Effector memory CD8-positive, alpha-beta T cell (primary cell): ENCODE results near the gene ADAMTS17.
"Not testable (repeated sequence)": the region's sequence is repeated elsewhere in the genome, so short reads cannot be mapped to it uniquely, and the experiment has no call there.

Source experiments
- ATAC-seq: fragments of 150-1000 bp; cut with Tn5 transposase; replicated peaks from 2 replicates; pipeline ENCODE4 v1.10.0; 2021; ENCODE audit warnings: mild to moderate bottlenecking, moderate library complexity
- DNase-seq, 3 experiments: peaks; one replicate each; pipeline ENCODE4 v3.0.0; 2021
- H3K27ac Mint-ChIP-seq, 2 donors: one replicate each; pipeline ENCODE4 v1.8.0; 2022; ENCODE audit warnings: mild to moderate bottlenecking in 2 of 2, mixed read lengths in 2 of 2, moderate library complexity in 2 of 2
- H3K27me3 Mint-ChIP-seq, 2 donors: one replicate each; pipeline ENCODE4 v1.8.0; 2022; ENCODE audit warnings: mixed read lengths in 2 of 2
- H3K36me3 Mint-ChIP-seq: one replicate; pipeline ENCODE4 v1.8.0; 2022; ENCODE audit warnings: mild to moderate bottlenecking, moderate library complexity, mixed read lengths; ENCODE audit not compliant: insufficient read depth
- H3K4me1 Mint-ChIP-seq, 2 donors: one replicate each; pipeline ENCODE4 v1.8.0; 2022; ENCODE audit warnings: low read depth in 2 of 2, mixed read lengths in 2 of 2
- H3K4me3 Mint-ChIP-seq, 2 donors: one replicate each; pipeline ENCODE4 v1.8.0; 2022; ENCODE audit warnings: mild to moderate bottlenecking in 2 of 2, mixed read lengths in 2 of 2, moderate library complexity in 2 of 2
- H3K9me3 Mint-ChIP-seq, 2 donors: one replicate each; pipeline ENCODE4 v1.8.0; 2022; ENCODE audit warnings: mixed read lengths in 2 of 2

Gene ADAMTS17

GRCh38 chr15:99986297-99987118 is 355.3 kb downstream of the ADAMTS17 start:
- no peaks in the 10 kb centered on the region for H3K36me3 Mint-ChIP-seq
- DNase-seq (no peak), ATAC-seq (no peak)
- peaks cover 2 to 7% of the 10 kb centered on the region in 2 donors for H3K9me3 Mint-ChIP-seq
- no peaks in the 10 kb centered on the region for H3K4me1 Mint-ChIP-seq
- peaks cover 0 to 34% of the 10 kb centered on the region in 2 donors for H3K27me3 Mint-ChIP-seq
- no peak overlapping the region for H3K27ac Mint-ChIP-seq
- no peak overlapping the region for H3K4me3 Mint-ChIP-seq

GRCh38 chr15:99985878-99986277 is 355.9 kb downstream of the ADAMTS17 start:
- H3K27me3 Mint-ChIP-seq = peaks cover 0 to 37% of the 10 kb centered on the region in 2 donors
- no peak overlapping the region for H3K4me3 Mint-ChIP-seq
- H3K4me1 Mint-ChIP-seq = no peaks in the 10 kb centered on the region
- no peak overlapping the region for H3K27ac Mint-ChIP-seq
- ATAC-seq (no peak), DNase-seq (no peak)
- H3K36me3 Mint-ChIP-seq = no peaks in the 10 kb centered on the region
- H3K9me3 Mint-ChIP-seq = peaks cover 2 to 7% of the 10 kb centered on the region in 2 donors

GRCh38 chr15:99984491-99985243 is 357.1 kb downstream of the ADAMTS17 start:
- ATAC-seq (no peak), DNase-seq (no peak)
- Mint-ChIP-seq H3K27ac (no peak overlapping the region), H3K36me3 (no peaks in the 10 kb centered on the region), H3K4me3 (no peak overlapping the region), H3K27me3 (peaks cover 0 to 44% of the 10 kb centered on the region in 2 donors), H3K4me1 (no peaks in the 10 kb centered on the region), H3K9me3 (peaks cover 2 to 7% of the 10 kb centered on the region in 2 donors)

- Mint-ChIP-seq H3K36me3 (no peaks in the 10 kb centered on the region), H3K4me1 (no peaks in the 10 kb centered on the region), H3K4me3 (no peak overlapping the region), H3K27me3 (peaks cover 0 to 44% of the 10 kb centered on the region in 2 donors), H3K27ac (no peak overlapping the region), H3K9me3 (peaks cover 2 to 7% of the 10 kb centered on the region in 2 donors)
- DNase-seq (no peak), ATAC-seq (no peak)
Observed at GRCh38 chr15:99983886-99984286, 357.9 kb downstream of the ADAMTS17 start.

- Mint-ChIP-seq H3K4me3 (no peak overlapping the region), H3K36me3 (no peaks in the 10 kb centered on the region), H3K4me1 (no peaks in the 10 kb centered on the region), H3K9me3 (peaks cover 2 to 4% of the 10 kb centered on the region in 2 donors), H3K27me3 (peaks cover 0 to 44% of the 10 kb centered on the region in 2 donors), H3K27ac (no peak overlapping the region)
- no peak for DNase-seq
- no peak for ATAC-seq
Observed at GRCh38 chr15:99983171-99983885, 358.4 kb downstream of the ADAMTS17 start.

GRCh38 chr15:99982662-99983061 is 359.1 kb downstream of the ADAMTS17 start:
- ATAC-seq (no peak), DNase-seq (no peak)
- Mint-ChIP-seq H3K9me3 (no peaks in the 10 kb centered on the region), H3K27ac (no peak overlapping the region), H3K4me3 (no peak overlapping the region), H3K36me3 (no peaks in the 10 kb centered on the region), H3K4me1 (no peaks in the 10 kb centered on the region), H3K27me3 (peaks cover 0 to 44% of the 10 kb centered on the region in 2 donors)

GRCh38 chr15:99981839-99982658 is 359.7 kb downstream of the ADAMTS17 start:
- no peak for ATAC-seq
- Mint-ChIP-seq H3K27ac (no peak overlapping the region), H3K4me1 (no peaks in the 10 kb centered on the region), H3K36me3 (no peaks in the 10 kb centered on the region), H3K4me3 (no peak overlapping the region), H3K9me3 (no peaks in the 10 kb centered on the region), H3K27me3 (peaks cover 0 to 38% of the 10 kb centered on the region in 2 donors)
- DNase-seq = no peak

GRCh38 chr15:99981191-99981647 is 360.6 kb downstream of the ADAMTS17 start:
- H3K9me3 Mint-ChIP-seq = no peaks in the 10 kb centered on the region
- no peaks in the 10 kb centered on the region for H3K4me1 Mint-ChIP-seq
- no peaks in the 10 kb centered on the region for H3K36me3 Mint-ChIP-seq
- no peak overlapping the region for H3K27ac Mint-ChIP-seq
- no peak for DNase-seq
- ATAC-seq = no peak
- H3K27me3 Mint-ChIP-seq = peaks cover 0 to 30% of the 10 kb centered on the region in 2 donors
- no peak overlapping the region for H3K4me3 Mint-ChIP-seq

- H3K36me3 Mint-ChIP-seq = no peaks in the 10 kb centered on the region
- H3K4me3 Mint-ChIP-seq = no peak overlapping the region
- peaks cover 0 to 30% of the 10 kb centered on the region in 2 donors for H3K27me3 Mint-ChIP-seq
- H3K27ac Mint-ChIP-seq = no peak overlapping the region
- DNase-seq (no peak), ATAC-seq (no peak)
- no peaks in the 10 kb centered on the region for H3K4me1 Mint-ChIP-seq
- H3K9me3 Mint-ChIP-seq = no peaks in the 10 kb centered on the region
Observed at GRCh38 chr15:99980752-99981151, 361.0 kb downstream of the ADAMTS17 start.

- H3K4me1 Mint-ChIP-seq, DNase-seq, H3K9me3 Mint-ChIP-seq, H3K27ac Mint-ChIP-seq, ATAC-seq, H3K36me3 Mint-ChIP-seq, H3K4me3 Mint-ChIP-seq: not testable (repeated sequence)
- H3K27me3 Mint-ChIP-seq = peaks cover 0 to 23% of the 10 kb centered on the region in 2 donors
Observed at GRCh38 chr15:99979886-99980285, 361.9 kb downstream of the ADAMTS17 start.

- no peak overlapping the region for H3K4me3 Mint-ChIP-seq
- H3K4me1 Mint-ChIP-seq = no peaks in the 10 kb centered on the region
- H3K9me3 Mint-ChIP-seq = no peaks in the 10 kb centered on the region
- H3K36me3 Mint-ChIP-seq = peaks cover 4% of the 10 kb centered on the region
- peaks cover 0 to 20% of the 10 kb centered on the region in 2 donors for H3K27me3 Mint-ChIP-seq
- ATAC-seq = no peak
- no peak overlapping the region for H3K27ac Mint-ChIP-seq
- DNase-seq = no peak
Observed at GRCh38 chr15:99979371-99979770, 362.4 kb downstream of the ADAMTS17 start.

GRCh38 chr15:99978426-99978825 is 363.3 kb downstream of the ADAMTS17 start:
- ATAC-seq (no peak), DNase-seq (no peak)
- H3K4me3 Mint-ChIP-seq = no peak overlapping the region
- H3K27ac Mint-ChIP-seq = no peak overlapping the region
- H3K4me1 Mint-ChIP-seq = no peaks in the 10 kb centered on the region
- H3K27me3 Mint-ChIP-seq = peaks cover 0 to 13% of the 10 kb centered on the region in 2 donors
- H3K36me3 Mint-ChIP-seq = peaks cover 4% of the 10 kb centered on the region
- H3K9me3 Mint-ChIP-seq = no peaks in the 10 kb centered on the region

- Mint-ChIP-seq H3K27me3 (peaks cover 0 to 10% of the 10 kb centered on the region in 2 donors), H3K27ac (no peak overlapping the region), H3K36me3 (peaks cover 4% of the 10 kb centered on the region), H3K4me3 (no peak overlapping the region), H3K9me3 (no peaks in the 10 kb centered on the region), H3K4me1 (no peaks in the 10 kb centered on the region)
- DNase-seq = no peak
- no peak for ATAC-seq
Observed at GRCh38 chr15:99977929-99978328, 363.8 kb downstream of the ADAMTS17 start.
